DOHH2 (cell line): ENCODE results near the gene HSPB9.

ENCODE experiments used
- H3F3A ChIP-seq: fragments of 200-600 bp; sonication (generic), shearing (Covaris generic); 2 replicates; pipeline ENCODE4 v1.6.0; 2016; ENCODE audit warnings: antibody characterized with exemption, mild to moderate bottlenecking; ENCODE audit not compliant: control insufficient read depth, insufficient read depth
- H3K27ac ChIP-seq: fragments of 200-600 bp; sonication (generic); 2 replicates; pipeline ENCODE4 v1.5.1; 2014; ENCODE audit warnings: low read depth, mild to moderate bottlenecking, low read length, moderate library complexity
- H3K27me3 ChIP-seq: fragments of 200-600 bp; sonication (generic); 2 replicates; pipeline ENCODE4 v1.6.1; 2014; ENCODE audit warnings: mild to moderate bottlenecking, low read length, mixed read lengths; ENCODE audit not compliant: control insufficient read depth
- H3K36me3 ChIP-seq: fragments of 200-600 bp; sonication (generic); 2 replicates; pipeline ENCODE4 v1.6.1; 2014; ENCODE audit warnings: mild to moderate bottlenecking, low read length, moderate library complexity, mixed read lengths; ENCODE audit not compliant: control insufficient read depth
- H3K4me1 ChIP-seq: fragments of 200-600 bp; sonication (generic); 2 replicates; pipeline ENCODE4 v1.6.1; 2014; ENCODE audit warnings: mild to moderate bottlenecking, low read length, mixed read lengths; ENCODE audit not compliant: control insufficient read depth
- H3K4me2 ChIP-seq: fragments of 200-600 bp; sonication (generic); 2 replicates; pipeline ENCODE4 v1.6.0; 2014; ENCODE audit warnings: mild to moderate bottlenecking, low read length, moderate library complexity
- H3K4me3 ChIP-seq: fragments of 200-600 bp; sonication (generic); 2 replicates; pipeline ENCODE4 v1.5.1; 2014; ENCODE audit warnings: mild to moderate bottlenecking, low read length, mixed read lengths
- H3K79me2 ChIP-seq: fragments of 200-600 bp; sonication (generic); 2 replicates; pipeline ENCODE4 v1.6.1; 2014; ENCODE audit warnings: mild to moderate bottlenecking, low read length, mixed read lengths; ENCODE audit not compliant: control insufficient read depth
- H3K9me2 ChIP-seq: fragments of 200-600 bp; sonication (generic); replicated peaks from 2 replicates; pipeline ENCODE4 v1.6.1; 2014; ENCODE audit warnings: mild to moderate bottlenecking, low read length, mixed read lengths; ENCODE audit not compliant: control insufficient read depth
- H3K9me3 ChIP-seq: fragments of 200-600 bp; sonication (generic); 2 replicates; pipeline ENCODE4 v1.6.1; 2014; ENCODE audit warnings: antibody characterized with exemption, low read length, mixed read lengths; ENCODE audit not compliant: control insufficient read depth, insufficient read depth
- H4K20me1 ChIP-seq: fragments of 200-600 bp; sonication (generic); 2 replicates; pipeline ENCODE4 v1.6.0; 2014; ENCODE audit warnings: low read depth, mild to moderate bottlenecking, antibody characterized with exemption, low read length, moderate library complexity; ENCODE audit not compliant: control insufficient read depth, insufficient read depth
- CTCF ChIP-seq: fragments of 200-600 bp; sonication (generic); IDR thresholded peaks from one replicate; pipeline ENCODE4 v1.5.1; 2014; ENCODE audit warnings: antibody characterized with exemption, mild to moderate bottlenecking, low read depth, low read length; ENCODE audit not compliant: poor library complexity, severe bottlenecking
- EZH2phosphoT487 ChIP-seq: fragments of 200-600 bp; sonication (generic); IDR thresholded peaks from 2 replicates; pipeline ENCODE4 v1.6.1; 2017; ENCODE audit warnings: borderline replicate concordance, mild to moderate bottlenecking, antibody characterized with exemption, low read length, moderate library complexity, mixed read lengths

HSPB9 gene

DNA sequence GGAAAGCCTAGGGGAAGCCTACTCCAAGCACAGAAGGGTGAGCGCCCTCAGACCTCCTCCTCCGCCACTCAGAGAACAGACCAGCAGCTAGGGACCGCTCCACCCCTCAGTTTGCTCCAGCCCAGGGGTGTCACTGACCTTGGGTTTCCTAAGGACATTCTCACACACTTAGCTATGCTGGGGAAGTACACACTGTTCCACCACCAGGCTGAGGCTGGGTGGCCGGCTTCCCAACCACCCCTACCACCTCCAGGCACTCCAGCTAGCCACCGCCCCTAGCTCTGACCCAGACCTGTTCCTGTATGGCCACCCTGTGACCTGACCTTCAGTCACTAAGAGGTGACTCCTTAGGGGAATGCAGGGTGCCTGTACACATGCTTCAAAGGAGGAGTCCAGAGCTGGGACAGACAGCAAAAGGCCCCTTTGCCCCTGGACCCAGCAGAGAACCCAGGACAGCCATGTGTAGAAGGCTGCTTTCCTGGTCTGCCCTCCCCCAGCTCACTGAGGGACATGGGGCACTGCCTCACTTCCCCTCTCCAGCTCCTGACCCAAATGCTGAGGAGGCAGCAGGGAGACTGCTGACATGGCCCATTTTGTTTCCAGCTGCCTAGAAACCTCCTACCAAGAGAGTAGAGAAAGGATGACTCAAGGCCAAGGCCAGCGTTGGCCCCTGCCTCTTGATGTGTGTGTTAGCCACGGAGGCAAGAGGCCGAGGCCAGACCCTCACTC is 6.7 kb downstream of the HSPB9 start:
- peaks cover 82% of the 10 kb centered on the region for H3K36me3 ChIP-seq
- peaks cover 31% of the 10 kb centered on the region for H3K4me1 ChIP-seq
- no peaks in the 10 kb centered on the region for H3K9me2 ChIP-seq
- no peaks in the 10 kb centered on the region for H3K9me3 ChIP-seq
- no peak overlapping the region for H3K27ac ChIP-seq
- H3K4me3 ChIP-seq, result no peak overlapping the region
- peaks cover 12% of the 10 kb centered on the region for H3F3A ChIP-seq
- TF ChIP-seq CTCF (no peak), EZH2phosphoT487 (no peak)
- no peaks in the 10 kb centered on the region for H3K27me3 ChIP-seq
- peaks cover 22% of the 10 kb centered on the region for H4K20me1 ChIP-seq
- peaks cover 33% of the 10 kb centered on the region for H3K79me2 ChIP-seq
- H3K4me2 ChIP-seq, result no peak overlapping the region

DNA sequence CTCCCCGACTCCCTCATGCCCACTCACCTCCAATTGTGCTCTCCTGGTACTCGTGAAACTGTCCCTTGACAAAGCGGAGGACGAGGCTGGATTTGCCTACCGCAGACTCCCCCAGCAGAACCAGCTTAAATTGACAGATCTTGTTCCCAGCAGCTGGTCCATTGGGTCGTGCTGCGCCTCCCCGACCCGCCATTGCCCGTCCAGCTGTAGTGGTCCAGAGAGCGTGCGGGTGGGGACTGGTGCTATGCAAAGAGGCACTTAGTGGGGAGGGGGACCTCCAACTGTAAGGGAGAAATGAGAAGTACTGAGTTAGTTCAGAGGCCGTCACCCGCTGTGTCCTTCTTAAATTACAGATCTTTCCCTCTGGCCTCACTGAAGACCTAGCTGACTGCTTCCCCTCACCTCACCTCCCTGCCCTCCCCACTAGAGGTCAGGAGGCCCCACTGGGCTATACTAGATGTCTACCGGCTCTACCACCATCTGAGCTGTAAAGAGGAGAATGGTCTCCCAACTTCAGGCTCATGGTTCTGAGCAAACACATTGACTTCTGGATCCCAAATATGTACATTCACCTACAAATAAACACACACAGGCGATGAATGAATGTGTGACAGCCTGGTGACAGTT is 7.8 kb downstream of the HSPB9 start:
- Histone ChIP-seq H3K36me3 (peaks cover 75% of the 10 kb centered on the region), H3K27ac (no peak overlapping the region)

GRCh38 chr17:42131232-42131631 is 8.6 kb downstream of the HSPB9 start:
- peaks cover 75% of the 10 kb centered on the region for H3K36me3 ChIP-seq

More for the DNA sequence above, 7.8 kb downstream of the HSPB9 start:
- TF ChIP-seq EZH2phosphoT487, result no peak
- TF ChIP-seq CTCF, result no peak
- Histone ChIP-seq H3F3A (peaks cover 17% of the 10 kb centered on the region), H3K4me2 (no peak overlapping the region), H4K20me1 (peaks cover 22% of the 10 kb centered on the region), H3K79me2 (peaks cover 42% of the 10 kb centered on the region), H3K9me3 (no peaks in the 10 kb centered on the region), H3K9me2 (no peaks in the 10 kb centered on the region), H3K27me3 (no peaks in the 10 kb centered on the region), H3K4me3 (no peak overlapping the region), H3K4me1 (peaks cover 42% of the 10 kb centered on the region)

GRCh38 chr17:42131981-42132432 is 9.4 kb downstream of the HSPB9 start:
- Histone ChIP-seq H3K27ac (peak overlapping the region; percentile 82), H3K79me2 (peaks cover 58% of the 10 kb centered on the region), H4K20me1 (peaks cover 28% of the 10 kb centered on the region), H3K4me2 (peak overlapping the region; percentile 87), H3K27me3 (no peaks in the 10 kb centered on the region), H3K9me2 (no peaks in the 10 kb centered on the region), H3K9me3 (no peaks in the 10 kb centered on the region), H3F3A (peaks cover 24% of the 10 kb centered on the region), H3K36me3 (peaks cover 77% of the 10 kb centered on the region), H3K4me3 (peak overlapping the region; percentile 50), H3K4me1 (peaks cover 58% of the 10 kb centered on the region)
- TF ChIP-seq CTCF (no peak), EZH2phosphoT487 (no peak)

More at GRCh38 chr17:42131232-42131631, 8.6 kb downstream of the HSPB9 start:
- peaks cover 50% of the 10 kb centered on the region for H3K4me1 ChIP-seq
- no peak overlapping the region for H3K4me3 ChIP-seq
- no peak overlapping the region for H3K4me2 ChIP-seq
- H3K9me2 ChIP-seq, result no peaks in the 10 kb centered on the region
- H3K27me3 ChIP-seq, result no peaks in the 10 kb centered on the region
- TF ChIP-seq EZH2phosphoT487, result no peak
- H3F3A ChIP-seq, result peaks cover 20% of the 10 kb centered on the region
- H3K27ac ChIP-seq, result no peak overlapping the region
- peaks cover 23% of the 10 kb centered on the region for H4K20me1 ChIP-seq
- H3K79me2 ChIP-seq, result peaks cover 50% of the 10 kb centered on the region
- no peaks in the 10 kb centered on the region for H3K9me3 ChIP-seq
